GM12878 (cell line): ENCODE data around the gene GPR4. TPM values are rescaled to one million over a fixed set of nuclear protein-coding genes. Genes with fewer than 3 reads are reported as not detected.

Experiments
- ATAC-seq: fragments of 200-7000 bp; cut with Tn5 transposase; 3 replicates; pipeline ENCODE4 v1.9.1; 2020; ENCODE audit warnings: mild to moderate bottlenecking, moderate library complexity
- BruUV-seq: library from RNA; stranded (reverse); fragments of 400-500 nt; replicated peaks from 2 replicates; lab custom pipeline; 2021; lab: Mats Ljungman, UMichigan
- CTCF ChIA-PET: fragments of 300-600 bp; sonication (Branson Sonifier 250); formaldehyde crosslinking; extraction: SDS; loops from one replicate; lab custom pipeline; 2021; ENCODE audit warnings: inconsistent platforms; lab: Yijun Ruan, JAX
- POLR2A ChIA-PET: fragments of 350-600 bp; formaldehyde crosslinking; extraction: SDS; loops from one replicate; lab custom pipeline; 2021; ENCODE audit warnings: inconsistent platforms; lab: Charles Lee
- RAD21 ChIA-PET: fragments of 300-600 bp; sonication (Branson Sonifier 250); formaldehyde crosslinking; loops from one replicate; lab custom pipeline; 2023; ENCODE audit warnings: antibody characterized with exemption; ENCODE audit not compliant: unreplicated experiment; lab: Charles Lee
- SMC1A ChIA-PET: fragments of 300-600 bp; sonication (Branson Sonifier 250); formaldehyde crosslinking; loops from one replicate; lab custom pipeline; 2023; ENCODE audit not compliant: unreplicated experiment, uncharacterized antibody; lab: Charles Lee
- DNase-seq: peaks from one replicate; pipeline ENCODE4 v3.0.0-alpha.2; 2011; ENCODE audit warnings: low read depth, low spot score
- FAIRE-seq: peaks from 3 replicates; lab custom pipeline; 2011; peaks lifted over from hg19 to GRCh38; lab: Jason Lieb, UNC
- H2AFZ ChIP-seq: 2 replicates; pipeline ENCODE4 v1.6.0; 2011; ENCODE audit warnings: low read depth, low read length, control low read depth; ENCODE audit not compliant: control insufficient read depth
- H3K27ac ChIP-seq: 2 replicates; pipeline ENCODE4 v1.5.1; 2011; ENCODE audit warnings: control low read depth; ENCODE audit not compliant: control insufficient read depth, insufficient read depth
- H3K27me3 ChIP-seq, 2 experiments: replicated peaks in 1 of 2; 2 replicates each; pipeline versions ENCODE4 v1.6.0 to v1.6.1; 2011; ENCODE audit warnings: low read length in 1 of 2; ENCODE audit not compliant: control insufficient read depth in 2 of 2, insufficient read depth in 2 of 2
- H3K36me3 ChIP-seq, 2 experiments: 2 replicates each; pipeline ENCODE4 v1.5.1; 2011; ENCODE audit warnings: low read length in 1 of 2; ENCODE audit not compliant: control insufficient read depth in 2 of 2, insufficient read depth in 2 of 2
- H3K4me1 ChIP-seq: 2 replicates; pipeline ENCODE4 v1.6.1; 2011; ENCODE audit warnings: mild to moderate bottlenecking, low read length, moderate library complexity, mixed read lengths; ENCODE audit not compliant: control insufficient read depth, insufficient read depth
- H3K4me2 ChIP-seq: 2 replicates; pipeline ENCODE4 v1.6.0; 2011; ENCODE audit warnings: control low read depth; ENCODE audit not compliant: control insufficient read depth, insufficient read depth
- H3K4me3 ChIP-seq: fragments of 200-600 bp; sonication (generic); 2 replicates; pipeline ENCODE4 v1.5.1; 2016
- H3K79me2 ChIP-seq: 2 replicates; pipeline ENCODE4 v1.6.0; 2011; ENCODE audit warnings: low read length; ENCODE audit not compliant: control insufficient read depth, insufficient read depth
- H3K9ac ChIP-seq: 2 replicates; pipeline ENCODE4 v1.8.0; 2011; ENCODE audit warnings: low read length, control low read depth, mixed read lengths; ENCODE audit not compliant: control insufficient read depth, insufficient read depth
- H3K9me3 ChIP-seq: replicated peaks from 3 replicates; pipeline ENCODE4 v1.5.1; 2011; ENCODE audit warnings: mild to moderate bottlenecking, low read length; ENCODE audit not compliant: control insufficient read depth, insufficient read depth
- H4K20me1 ChIP-seq: 2 replicates; pipeline ENCODE4 v1.6.0; 2011; ENCODE audit not compliant: control insufficient read depth, insufficient read depth
- BMI1 ChIP-seq: fragments of 450-650 bp; IDR thresholded peaks from 2 replicates; pipeline ENCODE4 v1.6.1; 2016; ENCODE audit warnings: mild to moderate bottlenecking, moderate library complexity, borderline replicate concordance
- E4F1 ChIP-seq: fragments of 450-650 bp; IDR thresholded peaks from 2 replicates; pipeline ENCODE4 v1.6.1; 2018; ENCODE audit warnings: borderline replicate concordance, mild to moderate bottlenecking; ENCODE audit not compliant: partially characterized antibody
- ELK1 ChIP-seq: IDR thresholded peaks from 2 replicates; pipeline ENCODE4 v1.6.1; 2012; ENCODE audit warnings: low read depth, low read length, improper control_type of control experiment
- KDM1A ChIP-seq: fragments of 200-600 bp; sonication (generic); IDR thresholded peaks from 2 replicates; pipeline ENCODE4 v1.6.1; 2016; ENCODE audit warnings: borderline replicate concordance
- LARP7 ChIP-seq: fragments of 450-650 bp; IDR thresholded peaks from 2 replicates; pipeline ENCODE4 v1.6.1; 2017; ENCODE audit warnings: mild to moderate bottlenecking
- MEF2B ChIP-seq: fragments of 450-650 bp; IDR thresholded peaks from 2 replicates; pipeline ENCODE4 v1.6.1; 2018; ENCODE audit warnings: mild to moderate bottlenecking, moderate library complexity; ENCODE audit not compliant: partially characterized antibody, poor library complexity, severe bottlenecking
- MXI1 ChIP-seq: fragments of 150-350 bp; IDR thresholded peaks from 2 replicates; pipeline ENCODE4 v1.6.1; 2011; ENCODE audit warnings: low read depth, mild to moderate bottlenecking, inconsistent platforms, low read length, improper control_type of control experiment
- PKNOX1 ChIP-seq: fragments of 450-650 bp; IDR thresholded peaks from 2 replicates; pipeline ENCODE4 v1.6.1; 2016; ENCODE audit warnings: mild to moderate bottlenecking
- TBL1XR1 ChIP-seq: IDR thresholded peaks from 2 replicates; pipeline ENCODE4 v1.6.1; 2012; ENCODE audit warnings: low read depth, low read length, improper control_type of control experiment
- WGBS: methylation state at CpG from one replicate; pipeline ENCODE4 v1.1.6; 2016; ENCODE audit warnings: low lambda C conversion rate; ENCODE audit not compliant: insufficient replicate concordance, insufficient coverage; ENCODE audit errors: missing lambda C conversion rate; 5-methylcytosine and 5-hydroxymethylcytosine counted together
- in situ Hi-C: fragments of 300-500 bp; cut with MboI; formaldehyde crosslinking; loops from 9 replicates; pipeline ENCODE4 v1.14.3; 2018; ENCODE audit warnings: mixed read lengths
- intact Hi-C: fragments of 100-400 bp; cut with micrococcal nuclease; formaldehyde crosslinking; loops from one replicate; pipeline ENCODE4 v1.14.2; 2022; ENCODE audit not compliant: unreplicated experiment
- polyA plus RNA-seq, 11 experiments: library from polyadenylated mRNA; depleted of rRNA in 4 of 11; unstranded in 6 of 11; stranded (reverse) in 5 of 11; fragments of >200 nt; fragmentation: Nextera tagmentation in 4 of 11; fragmentation: Illumina TruSeq in 1 of 11; extraction: Ambion mirVana in 4 of 11; extraction: Trizol in 1 of 11; gene quantifications; 1 replicate in 1 of 11; 2 replicates in 10 of 11; pipeline versions ENCODE4 v1.2.1 to v1.2.3, GENCODE V29; 2011 to 2016; ENCODE audit warnings: inconsistent platforms in 2 of 11, missing spikeins in 2 of 11, low read depth in 1 of 11
- total RNA-seq, 4 experiments: library from RNA; depleted of rRNA in 3 of 4; stranded (reverse); fragments of >200 nt in 3 of 4; fragmentation: Illumina TruSeq in 1 of 4; extraction: Trizol in 1 of 4; gene quantifications; 2 replicates each; pipeline versions ENCODE4 v1.2.1 to v1.2.3, GENCODE V29; 2013 to 2021

Gene GPR4
- total and polyA plus RNA-seq, 10 of the 15 experiments (the other 5 are each of a cell fraction or from before 2014, with no cell fraction given): not detected

- H3K4me1 ChIP-seq: peaks cover 20% of the 10 kb centered on the region
- ATAC-seq (no peak), FAIRE-seq (no peak), DNase-seq (no peak)
- BruUV-seq: no TSS peak
- no peaks in the 10 kb centered on the region for H3K9me3 ChIP-seq
- H3K4me2 ChIP-seq: peak overlapping the region; percentile 23
- ChIA-PET RAD21 (interaction anchor here (0.6 to 2.2 kb wide), 21 partner anchors 8 to 239 kb away, joined by 3 to 14 read pairs (median 3); partner anchors contain the start of genes FOSB, GIPR, QPCTL and SIX5), POLR2A (interaction anchor here (0.7 to 1.3 kb wide), 11 partner anchors 8 to 176 kb away, joined by 3 to 9 read pairs (median 4); partner anchors contain the start of genes GIPR, OPA3, QPCTL and SNRPD2), CTCF (interaction anchor here (1.0 to 3.4 kb wide), 11 partner anchors 14 to 199 kb away, joined by 3 to 20 read pairs (median 6); partner anchors contain the start of genes FBXO46, QPCTL and SNRPD2), SMC1A (interaction anchor here (0.7 to 3.1 kb wide), 11 partner anchors 19 to 206 kb away, joined by 3 to 11 read pairs (median 3); no protein-coding TSS in a partner anchor)
- H3K9ac ChIP-seq: peak overlapping the region; percentile 51; the same call in 1 of the 2 replicates
- intact Hi-C loops (loop anchor here (2.0 to 10.0 kb wide), 2 partner anchors 24 to 240 kb away; partner anchors contain the start of genes GIPR, POLR1G and PPP1R13L), in situ Hi-C loops (loop anchor here (10.0 kb wide), 1 partner anchor 120 kb away; no protein-coding TSS in a partner anchor)
- H3K79me2 ChIP-seq: no peaks in the 10 kb centered on the region
- H3K4me3 ChIP-seq: peak overlapping the region; percentile 63; the same call in 1 of the 2 replicates
- H2AFZ ChIP-seq: peak overlapping the region; percentile 93
- H3K27me3 ChIP-seq: no peaks in the 10 kb centered on the region
- H3K36me3 ChIP-seq: no peaks in the 10 kb centered on the region
- no peak overlapping the region for H3K27ac ChIP-seq
- no peaks in the 10 kb centered on the region for H4K20me1 ChIP-seq
- WGBS: 22% methylated on average over 32 of the region's 35 CpGs
- peak; percentile 89; the same call in 1 of the 2 replicates for TF ChIP-seq KDM1A
- TF ChIP-seq MXI1: 0 out of 2 replicates have a peak, but pooled peaks have one; percentile 17
- TF ChIP-seq BMI1: peak; percentile 97
- no peak for TF ChIP-seq ELK1
- TF ChIP-seq E4F1: no peak
- no peak for TF ChIP-seq PKNOX1
- 0 out of 2 replicates have a peak, but pooled peaks have one; percentile 11 for TF ChIP-seq TBL1XR1
- TF ChIP-seq LARP7: 0 out of 2 replicates have a peak, but pooled peaks have one; percentile 42
- peak; percentile 18 for TF ChIP-seq MEF2B
- TF ChIP-seq, all 136 proteins: peak for 6
Measured at GRCh38 chr19:45645068-45645630, 43.1 kb upstream of the GPR4 start.
